ENCODE measurements around the gene RAB37. TPM values are rescaled to one million over a fixed set of nuclear protein-coding genes. Genes with fewer than 3 reads are reported as not detected.

RAB37 gene
- total and polyA plus RNA-seq, 2 of the 8 experiments (the other 6 are each of a cell fraction or from before 2014, with no cell fraction given): 5.5 to 6.1 TPM

- no peak for TF ChIP-seq ATF2 (IDR thresholded peaks at IDR 0.05; ENCODE audit: low read length)
- TF ChIP-seq JUND (IDR thresholded peaks at IDR 0.05; ENCODE audit: low read length): no peak
- no peak for TF ChIP-seq POLR2A (IDR thresholded peaks at IDR 0.05; ENCODE audit: control extremely low read depth in 1 of 2, low read depth in 2 of 2, low read length in 2 of 2)
- TF ChIP-seq RBBP5 (IDR thresholded peaks at IDR 0.05; ENCODE audit: borderline replicate concordance, low read depth, low read length): no peak
- no peak for TF ChIP-seq JUN (IDR thresholded peaks at IDR 0.05; ENCODE audit: low read depth, low read length)
- TF ChIP-seq SAP30 (IDR thresholded peaks at IDR 0.05; ENCODE audit: insufficient read depth, insufficient replicate concordance, low read length): no peak
- TF ChIP-seq ATF3 (IDR thresholded peaks at IDR 0.05; ENCODE audit: insufficient read depth, low read depth, low read length): no peak
Measured at GRCh38 chr17:74713171-74713755, 23.8 kb upstream of the RAB37 start (continued).

Measured in H1 (cell line).